Heart right ventricle (tissue), 16 donors: Measurements from ENCODE around the gene CDK19. TPM values are rescaled to one million over a fixed set of nuclear protein-coding genes. Genes with fewer than 3 reads are reported as not detected.

Source experiments
- ATAC-seq, 8 donors: fragments of 200-7000 bp; cut with Tn5 transposase; one replicate each; pipeline ENCODE4 v1.9.1; 2020; ENCODE audit warnings: mild to moderate bottlenecking in 8 of 8, moderate library complexity in 8 of 8, moderate number of reproducible peaks in 1 of 8
- DNase-seq, 2 donors: peaks; one replicate each; pipeline ENCODE4 v3.0.0-alpha.2; 2020
- H3K27ac ChIP-seq, 10 donors: fragments of 200-600 bp; sonication (generic) in 2 of 10; one replicate each; pipeline versions ENCODE4 v1.5.0 to v1.8.0; 2020 to 2022; ENCODE audit warnings: mild to moderate bottlenecking in 3 of 10
- H3K27me3 ChIP-seq, 7 donors: fragments of 200-600 bp; one replicate each; pipeline ENCODE4 v1.8.0; 2021 to 2022; ENCODE audit warnings: mild to moderate bottlenecking in 2 of 7
- H3K36me3 ChIP-seq, 9 donors: fragments of 200-600 bp; sonication (generic) in 1 of 9; one replicate each; pipeline versions ENCODE4 v1.5.0 to v1.8.0; 2020 to 2022; ENCODE audit warnings: mild to moderate bottlenecking in 2 of 9
- H3K4me1 ChIP-seq, 9 donors: fragments of 200-600 bp; sonication (generic) in 1 of 9; one replicate each; pipeline versions ENCODE4 v1.5.0 to v1.8.0; 2020 to 2022; ENCODE audit warnings: mild to moderate bottlenecking in 4 of 9
- H3K4me3 ChIP-seq, 10 donors: fragments of 200-600 bp; sonication (generic) in 2 of 10; one replicate each; pipeline versions ENCODE4 v1.5.0 to v1.8.0; 2020 to 2022; ENCODE audit warnings: mild to moderate bottlenecking in 7 of 10, moderate library complexity in 2 of 10
- H3K9me3 ChIP-seq, 11 donors: fragments of 200-600 bp in 10 of 11; sonication (generic) in 2 of 11; one replicate each; pipeline versions ENCODE4 v1.5.0 to v1.8.0; 2013 to 2022; ENCODE audit warnings: mild to moderate bottlenecking in 2 of 11, control low read depth in 1 of 11, moderate library complexity in 1 of 11
- WGBS, 2 donors: extraction: QIAGEN DNeasy Blood & Tissue Kit; methylation state at CpG; one replicate each; pipeline ENCODE4 v1.1.7; 2013; ENCODE audit warnings: inconsistent platforms in 1 of 2; 5-methylcytosine and 5-hydroxymethylcytosine counted together
- intact Hi-C, 10 donors: fragments of 100-400 bp; cut with DNase I; formaldehyde crosslinking; loops; one replicate each; pipeline versions ENCODE4 v1.11.1 to v1.14.2; 2022
- polyA plus RNA-seq, 2 donors: library from polyadenylated mRNA; stranded (reverse); fragments of 200-250 nt; gene quantifications; one replicate each; pipeline ENCODE4 v1.2.3, GENCODE V29; 2013
- total RNA-seq, 10 donors: library from RNA; stranded (reverse); fragmentation: NEBNext Ultra II Directional in 3 of 10; extraction: Animal tissue kit (Norgen Biotek cat#: 25700) in 3 of 10; gene quantifications; one replicate each; pipeline versions ENCODE4 v1.2.1 to v1.2.4, GENCODE V29; 2021 to 2023
- TF ChIP-seq, protein P1 (sequence below), 9 donors: fragments of 200-600 bp; sonication (generic) in 2 of 9; IDR thresholded peaks; one replicate each; pipeline versions ENCODE4 v1.5.0 to v1.8.0; 2021 to 2022; ENCODE audit warnings: antibody characterized with exemption in 9 of 9, mild to moderate bottlenecking in 5 of 9, moderate library complexity in 1 of 9
- donor health status: Arrhythmogenic right ventricular cardiomyopathy.
- donor health status: ischemic (EF 13 %, LVEDD 7.1; RV severe dilation, severe dysfunction).
- donor health status: healthy with polysubstance abuse.
- donor health status: DM: no; HTN: yes; CAD: no.
- donor health status: DM: no; HTN: no; CAD: no.
- donor health status: ischemic (EF 25% LVEDD 6.9; RV normal size, moderate dysfunction).
- donor health status: ischemic (EF 25% LVEDD 5.7; RV mildly dilated, moderate dysfunction).
- donor health status: healthy.
- donor health status: DM: yes; HTN: yes; CAD: no.
- donor health status: Ischemic cardiomyopathy.
- donor health status: ischemic (EF 35%, LVEDD 5.7; RV mildly dilated, moderate dysfunction).
- donor health status: nonischemic (EF 11% LVEDD 7.7; RV severe dilation, severe dysfunction).
- donor health status: DM: yes; HTN: yes; CAD: no.
- donor health status: PGD.
- donor health status: ischemic (EF 29% LVEDD 5.4; RV normal size, mild dysfunction).
- donor health status: nonischemic (EF 23%, LVEDD 6.1; RV moderate dilation, normal function).

The CDK19 gene
- total and polyA plus RNA-seq, 12 donors = 3.9 to 13.0 (median 8.4) TPM

- Histone ChIP-seq H3K27ac (no peak overlapping the region), H3K4me3 (no peak overlapping the region), H3K9me3 (peaks cover 0 to 5% (median 0%) of the 10 kb centered on the region in 11 donors), H3K4me1 (peaks cover 0 to 19% (median 0%) of the 10 kb centered on the region in 9 donors), H3K36me3 (no peaks in the 10 kb centered on the region), H3K27me3 (no peaks in the 10 kb centered on the region)
- intact Hi-C loops = loop anchor here in 1 of 10 donors (10.0 kb wide), 1 partner anchor 121 kb away; no protein-coding TSS in a partner anchor
- no peak for DNase-seq
- no peak for ATAC-seq
- WGBS, 2 donors = 80 to 82% methylated on average over 1 of the region's 1 CpG
- TF ChIP-seq, protein P1, sequence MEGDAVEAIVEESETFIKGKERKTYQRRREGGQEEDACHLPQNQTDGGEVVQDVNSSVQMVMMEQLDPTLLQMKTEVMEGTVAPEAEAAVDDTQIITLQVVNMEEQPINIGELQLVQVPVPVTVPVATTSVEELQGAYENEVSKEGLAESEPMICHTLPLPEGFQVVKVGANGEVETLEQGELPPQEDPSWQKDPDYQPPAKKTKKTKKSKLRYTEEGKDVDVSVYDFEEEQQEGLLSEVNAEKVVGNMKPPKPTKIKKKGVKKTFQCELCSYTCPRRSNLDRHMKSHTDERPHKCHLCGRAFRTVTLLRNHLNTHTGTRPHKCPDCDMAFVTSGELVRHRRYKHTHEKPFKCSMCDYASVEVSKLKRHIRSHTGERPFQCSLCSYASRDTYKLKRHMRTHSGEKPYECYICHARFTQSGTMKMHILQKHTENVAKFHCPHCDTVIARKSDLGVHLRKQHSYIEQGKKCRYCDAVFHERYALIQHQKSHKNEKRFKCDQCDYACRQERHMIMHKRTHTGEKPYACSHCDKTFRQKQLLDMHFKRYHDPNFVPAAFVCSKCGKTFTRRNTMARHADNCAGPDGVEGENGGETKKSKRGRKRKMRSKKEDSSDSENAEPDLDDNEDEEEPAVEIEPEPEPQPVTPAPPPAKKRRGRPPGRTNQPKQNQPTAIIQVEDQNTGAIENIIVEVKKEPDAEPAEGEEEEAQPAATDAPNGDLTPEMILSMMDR (IDR thresholded peaks at IDR 0.05) = no peak
These were observed 159.4 kb downstream of the CDK19 start for GRCh38 chr6:110655821-110656220.

DNA sequence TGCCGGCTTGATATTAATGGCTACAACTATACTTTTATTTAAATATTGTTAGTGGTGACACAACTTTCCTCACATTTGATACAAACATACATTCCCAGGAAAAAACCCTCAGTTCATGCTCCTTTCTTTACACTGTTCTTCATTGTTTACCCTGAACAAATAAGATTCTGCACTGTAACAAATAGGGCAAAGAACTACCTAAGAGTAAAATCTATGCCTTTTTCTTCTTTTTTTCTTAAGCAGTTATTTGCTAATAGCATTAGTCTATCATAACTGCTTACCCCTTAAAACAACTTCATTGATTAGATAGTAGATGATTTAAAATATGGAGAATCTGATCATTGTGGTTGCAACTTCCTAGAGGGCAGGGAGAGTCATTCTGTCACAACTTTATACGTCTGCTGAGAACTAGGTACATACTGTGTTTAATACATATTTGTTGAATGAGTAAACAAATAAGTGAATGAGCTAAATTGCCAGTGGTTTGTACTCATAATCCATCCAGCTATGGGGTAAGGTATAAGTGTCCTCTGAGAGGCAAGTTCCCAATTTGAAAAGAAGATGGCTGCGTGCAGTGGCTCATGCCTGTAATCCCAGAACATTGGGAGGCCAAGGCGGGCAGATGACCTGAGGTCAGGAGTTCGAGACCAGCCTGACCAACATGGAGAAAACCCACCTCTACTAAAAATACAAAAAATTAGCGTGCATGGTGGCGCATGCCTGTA, 161.0 kb downstream of the CDK19 start:
- H3K4me3 ChIP-seq = no peak overlapping the region
- TF ChIP-seq, protein P1 (IDR thresholded peaks at IDR 0.05) = no peak
- H3K27me3 ChIP-seq = no peaks in the 10 kb centered on the region
- ATAC-seq (no peak), DNase-seq (no peak)
- no peaks in the 10 kb centered on the region for H3K9me3 ChIP-seq
- intact Hi-C loops = loop anchor here in 1 of 10 donors (10.0 kb wide), 1 partner anchor 119 kb away; no protein-coding TSS in a partner anchor
- no peak overlapping the region for H3K27ac ChIP-seq
- peaks cover 0 to 25% (median 6%) of the 10 kb centered on the region in 9 donors for H3K4me1 ChIP-seq
- WGBS, 2 donors = 94 to 97% methylated on average over 7 of the region's 7 CpGs
- H3K36me3 ChIP-seq = no peaks in the 10 kb centered on the region

DNA sequence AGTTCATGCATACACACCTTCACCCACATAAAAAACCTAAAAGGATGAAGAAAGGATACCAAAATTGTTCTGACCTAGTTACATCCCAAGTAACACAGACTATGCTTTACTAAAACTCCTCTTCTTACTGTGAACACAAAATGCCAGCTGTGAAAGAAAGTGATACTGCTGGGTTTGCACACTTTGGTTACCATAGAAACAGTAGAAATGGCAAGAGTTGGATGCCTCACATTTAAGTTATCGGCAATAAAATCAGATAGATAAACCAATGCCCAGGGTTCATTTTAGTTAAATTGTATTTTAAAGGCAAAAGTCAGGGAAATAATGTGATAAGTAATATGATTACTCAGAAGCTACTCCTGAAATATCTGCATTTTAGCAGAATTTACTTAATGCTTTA, 161.9 kb downstream of the CDK19 start:
- Histone ChIP-seq H3K9me3 (no peaks in the 10 kb centered on the region), H3K36me3 (no peaks in the 10 kb centered on the region), H3K4me3 (no peak overlapping the region), H3K4me1 (peaks cover 0 to 25% (median 6%) of the 10 kb centered on the region in 9 donors), H3K27me3 (no peaks in the 10 kb centered on the region), H3K27ac (no peak overlapping the region)
- ATAC-seq (no peak), DNase-seq (no peak)
- intact Hi-C loops = loop anchor here in 1 of 10 donors (10.0 kb wide), 1 partner anchor 119 kb away; no protein-coding TSS in a partner anchor
- WGBS, 2 donors = 92 to 97% methylated on average over 1 of the region's 1 CpG
- TF ChIP-seq, protein P1 (IDR thresholded peaks at IDR 0.05) = no peak

GRCh38 chr6:110652520-110652919, 162.7 kb downstream of the CDK19 start:
- no peaks in the 10 kb centered on the region for H3K27me3 ChIP-seq
- WGBS, 2 donors = 94 to 96% methylated on average over 4 of the region's 4 CpGs
- TF ChIP-seq, protein P1 (IDR thresholded peaks at IDR 0.05) = no peak
- H3K4me3 ChIP-seq = no peak overlapping the region
- H3K27ac ChIP-seq = no peak overlapping the region
- intact Hi-C loops = loop anchor here in 1 of 10 donors (10.0 kb wide), 1 partner anchor 118 kb away; no protein-coding TSS in a partner anchor
- peaks cover 0 to 25% (median 6%) of the 10 kb centered on the region in 9 donors for H3K4me1 ChIP-seq
- DNase-seq = no peak
- ATAC-seq = no peak
- no peaks in the 10 kb centered on the region for H3K36me3 ChIP-seq
- H3K9me3 ChIP-seq = no peaks in the 10 kb centered on the region
